Peyer's patch (tissue), 4 donors: Measurements from ENCODE around the gene NLGN4X.

ENCODE experiments used
- POLR2A ChIP-seq, 2 donors: fragments of 450-650 bp; IDR thresholded peaks; one replicate each; pipeline ENCODE4 v1.5.1; 2017; ENCODE audit warnings: antibody characterized with exemption in 2 of 2, mild to moderate bottlenecking in 2 of 2, moderate library complexity in 2 of 2
- TF ChIP-seq, protein P1 (sequence below), 6 experiments: fragments of 450-650 bp in 4 of 6; fragments of 200-600 bp in 2 of 6; sonication (generic) in 1 of 6; IDR thresholded peaks; one replicate each; pipeline ENCODE4 v1.5.1; 2017 to 2019; ENCODE audit warnings: antibody characterized with exemption in 6 of 6, mild to moderate bottlenecking in 3 of 6, moderate library complexity in 1 of 6

DNA sequence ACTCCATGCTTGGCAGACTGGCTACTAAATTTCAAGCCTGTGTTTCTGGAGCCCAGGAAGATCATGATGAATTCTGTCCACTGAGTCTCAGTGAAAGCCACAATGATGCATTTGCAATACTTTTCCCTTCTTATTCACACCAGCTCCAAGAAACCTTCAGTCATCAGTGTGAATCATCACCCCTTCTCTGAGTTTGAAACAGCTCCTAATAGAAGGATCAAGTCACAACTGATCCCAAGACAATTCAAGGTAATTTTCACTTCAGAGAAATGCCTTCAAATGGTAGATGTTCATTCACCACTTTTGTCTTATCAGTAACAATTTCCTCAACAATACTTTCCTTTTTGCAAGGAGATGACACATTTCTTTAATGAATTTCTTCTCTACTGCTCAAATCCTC lies 257.4 kb downstream of the NLGN4X start:
- TF ChIP-seq, protein P1, sequence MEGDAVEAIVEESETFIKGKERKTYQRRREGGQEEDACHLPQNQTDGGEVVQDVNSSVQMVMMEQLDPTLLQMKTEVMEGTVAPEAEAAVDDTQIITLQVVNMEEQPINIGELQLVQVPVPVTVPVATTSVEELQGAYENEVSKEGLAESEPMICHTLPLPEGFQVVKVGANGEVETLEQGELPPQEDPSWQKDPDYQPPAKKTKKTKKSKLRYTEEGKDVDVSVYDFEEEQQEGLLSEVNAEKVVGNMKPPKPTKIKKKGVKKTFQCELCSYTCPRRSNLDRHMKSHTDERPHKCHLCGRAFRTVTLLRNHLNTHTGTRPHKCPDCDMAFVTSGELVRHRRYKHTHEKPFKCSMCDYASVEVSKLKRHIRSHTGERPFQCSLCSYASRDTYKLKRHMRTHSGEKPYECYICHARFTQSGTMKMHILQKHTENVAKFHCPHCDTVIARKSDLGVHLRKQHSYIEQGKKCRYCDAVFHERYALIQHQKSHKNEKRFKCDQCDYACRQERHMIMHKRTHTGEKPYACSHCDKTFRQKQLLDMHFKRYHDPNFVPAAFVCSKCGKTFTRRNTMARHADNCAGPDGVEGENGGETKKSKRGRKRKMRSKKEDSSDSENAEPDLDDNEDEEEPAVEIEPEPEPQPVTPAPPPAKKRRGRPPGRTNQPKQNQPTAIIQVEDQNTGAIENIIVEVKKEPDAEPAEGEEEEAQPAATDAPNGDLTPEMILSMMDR (IDR thresholded peaks at IDR 0.05) = no peak
- no peak for TF ChIP-seq POLR2A (IDR thresholded peaks at IDR 0.05)
